IPS-15b (cell line): ENCODE measurements around the gene KRT80.

Source experiments
- H3K27me3 ChIP-seq: one replicate; pipeline ENCODE4 v1.6.1; 2013; ENCODE audit warnings: low read length; ENCODE audit not compliant: control insufficient read depth, insufficient read depth
- H3K36me3 ChIP-seq: one replicate; pipeline ENCODE4 v1.6.1; 2013; ENCODE audit warnings: low read length; ENCODE audit not compliant: control insufficient read depth, insufficient read depth
- H3K4me1 ChIP-seq: one replicate; pipeline ENCODE4 v1.6.1; 2013; ENCODE audit warnings: mild to moderate bottlenecking, low read length; ENCODE audit not compliant: control insufficient read depth, insufficient read depth
- H3K4me3 ChIP-seq: one replicate; pipeline ENCODE4 v1.5.1; 2013; ENCODE audit warnings: low read depth, low read length
- H3K9ac ChIP-seq: one replicate; pipeline ENCODE4 v1.6.1; 2013; ENCODE audit warnings: low read depth, mild to moderate bottlenecking, low read length
- H3K9me3 ChIP-seq: one replicate; pipeline ENCODE4 v1.6.1; 2013; ENCODE audit warnings: mild to moderate bottlenecking, low read length; ENCODE audit not compliant: control insufficient read depth, insufficient read depth

The KRT80 gene

DNA sequence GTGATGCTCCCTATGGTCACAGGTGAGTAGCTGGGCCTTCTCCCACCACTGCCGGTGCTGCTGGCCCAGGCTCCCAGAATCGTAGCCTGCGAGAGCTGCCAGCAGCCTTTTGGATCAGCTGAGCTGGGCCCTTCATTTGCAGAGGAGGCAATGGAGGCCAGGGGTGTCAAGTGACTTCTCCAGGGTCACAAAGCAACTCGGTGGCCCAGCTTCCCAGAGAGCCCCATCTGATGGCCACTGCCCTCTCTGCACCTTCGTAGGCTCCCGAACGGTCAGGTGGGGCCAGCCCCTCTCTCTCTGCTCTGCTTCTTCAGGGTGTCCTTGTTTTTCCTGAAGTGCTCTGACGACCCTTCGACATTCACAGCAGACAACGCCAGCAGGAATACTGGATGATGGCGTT is 4.6 kb downstream of the KRT80 start:
- H3K4me1 ChIP-seq: peaks cover 2% of the 10 kb centered on the region
- no peaks in the 10 kb centered on the region for H3K27me3 ChIP-seq
- peak overlapping the region; percentile 37 for H3K9ac ChIP-seq
- H3K4me3 ChIP-seq: no peak overlapping the region
- H3K36me3 ChIP-seq: no peaks in the 10 kb centered on the region
- no peaks in the 10 kb centered on the region for H3K9me3 ChIP-seq

DNA sequence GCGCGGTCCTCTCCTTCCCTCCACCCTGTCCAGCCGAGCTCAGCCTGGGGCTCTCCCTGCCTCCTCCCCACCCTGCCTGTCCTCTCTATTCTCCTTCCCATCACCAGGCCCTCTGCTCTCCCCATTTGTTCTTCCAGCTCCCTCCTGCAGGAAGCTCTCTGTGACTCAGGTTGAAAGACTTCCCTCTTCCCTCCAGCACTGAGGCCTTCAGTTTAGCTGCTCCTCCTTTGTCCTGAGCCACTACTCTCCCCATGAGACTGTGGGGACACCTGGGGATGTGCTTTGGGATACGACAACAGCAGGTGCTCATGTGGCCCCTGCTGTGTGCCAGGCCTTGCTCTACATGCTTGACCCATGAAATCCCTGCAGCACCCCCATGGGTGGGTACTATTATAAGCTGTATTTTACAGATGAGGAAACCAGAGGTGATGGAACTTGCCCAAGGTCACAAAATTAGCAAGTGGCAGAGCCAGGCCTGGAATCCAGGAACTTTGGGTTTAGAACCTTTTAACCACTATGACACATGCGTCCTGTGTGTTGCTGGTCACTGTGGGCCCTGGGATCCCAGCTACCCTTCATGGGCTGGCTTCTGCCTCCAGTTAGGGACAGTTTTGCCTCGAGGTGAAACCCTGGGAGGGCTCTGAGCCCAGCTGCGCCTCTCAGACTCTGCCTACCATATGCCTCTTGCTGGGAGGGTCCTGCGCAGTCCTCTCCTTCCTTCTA is 5.5 kb downstream of the KRT80 start:
- H3K9ac ChIP-seq: no peak overlapping the region
- H3K9me3 ChIP-seq: no peaks in the 10 kb centered on the region
- H3K36me3 ChIP-seq: no peaks in the 10 kb centered on the region
- peaks cover 6% of the 10 kb centered on the region for H3K4me1 ChIP-seq
- H3K4me3 ChIP-seq: no peak overlapping the region
- no peaks in the 10 kb centered on the region for H3K27me3 ChIP-seq

DNA sequence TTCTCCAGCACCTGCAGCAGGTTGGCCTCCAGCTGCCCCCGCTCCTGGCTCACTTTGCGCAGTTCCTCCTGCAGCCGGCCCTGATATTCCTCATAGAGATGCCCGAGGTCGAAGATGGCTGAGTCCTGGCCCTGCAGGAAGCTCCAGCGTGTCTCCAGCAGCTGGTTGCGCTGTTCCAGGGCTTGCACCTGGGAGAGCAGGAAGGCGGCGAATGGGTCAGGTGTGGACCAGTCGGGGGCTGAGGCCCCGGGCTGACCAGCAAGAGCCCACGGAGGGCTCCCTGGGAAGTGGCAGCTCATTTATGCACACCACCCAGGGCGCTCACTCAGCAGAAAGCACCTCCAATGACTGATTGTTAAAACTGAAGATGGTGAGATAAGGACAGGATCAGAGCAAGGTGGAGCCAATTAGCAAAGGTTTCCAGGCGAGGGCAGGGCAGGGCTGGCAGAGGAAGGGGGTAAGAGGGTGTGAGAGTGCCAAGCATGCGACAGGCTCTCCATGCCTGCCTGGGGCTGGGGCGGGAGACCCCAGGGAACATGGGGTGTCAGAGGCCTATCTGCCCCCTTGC is 6.3 kb downstream of the KRT80 start:
- Histone ChIP-seq H3K36me3 (no peaks in the 10 kb centered on the region), H3K9me3 (no peaks in the 10 kb centered on the region), H3K4me1 (peaks cover 6% of the 10 kb centered on the region), H3K27me3 (no peaks in the 10 kb centered on the region), H3K9ac (peak overlapping the region; percentile 54), H3K4me3 (no peak overlapping the region)

DNA sequence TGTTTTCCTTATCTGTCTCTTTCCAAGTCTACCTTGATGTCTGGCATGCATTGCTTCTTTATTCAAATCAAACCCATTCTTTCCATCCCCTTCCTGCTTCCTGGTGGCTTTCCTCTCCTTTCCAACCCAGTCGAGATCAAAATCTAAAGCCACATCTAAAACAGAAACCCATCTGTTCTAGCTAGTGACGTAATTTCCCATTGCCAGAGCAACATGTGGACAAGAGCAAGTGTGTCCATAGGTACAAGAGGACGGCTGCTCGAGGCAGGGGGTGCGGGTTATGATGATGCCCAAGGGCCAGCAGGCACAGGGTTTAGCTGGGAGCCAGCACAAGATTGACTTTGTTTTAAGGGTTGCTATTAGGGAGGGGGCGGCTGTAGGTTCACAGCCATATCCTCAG is 7.0 kb downstream of the KRT80 start:
- Histone ChIP-seq H3K4me3 (no peak overlapping the region), H3K27me3 (no peaks in the 10 kb centered on the region), H3K9me3 (no peaks in the 10 kb centered on the region), H3K4me1 (peaks cover 6% of the 10 kb centered on the region), H3K36me3 (no peaks in the 10 kb centered on the region), H3K9ac (no peak overlapping the region)

DNA sequence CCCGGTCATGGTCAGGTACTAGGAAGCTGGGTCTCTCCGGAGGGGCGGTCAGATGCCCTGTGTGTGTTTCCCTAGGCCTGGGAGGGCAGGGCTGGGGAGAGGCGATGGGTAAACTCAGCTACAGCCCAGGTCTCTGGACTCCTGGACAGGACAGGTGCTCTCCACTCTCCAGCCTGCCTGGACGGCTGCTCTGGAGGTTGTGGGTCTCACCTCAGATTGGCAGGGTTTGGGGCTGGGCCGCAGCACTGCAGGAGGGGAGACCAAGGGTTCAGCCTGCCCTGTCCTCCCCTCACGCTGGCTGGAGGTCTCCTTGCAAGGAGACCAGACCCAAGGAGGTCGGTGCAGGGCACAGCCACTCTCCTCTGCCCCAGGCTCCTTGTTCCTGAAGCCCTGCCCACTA is 7.8 kb downstream of the KRT80 start:
- Histone ChIP-seq H3K4me1 (peaks cover 6% of the 10 kb centered on the region), H3K9ac (no peak overlapping the region), H3K27me3 (no peaks in the 10 kb centered on the region)

DNA sequence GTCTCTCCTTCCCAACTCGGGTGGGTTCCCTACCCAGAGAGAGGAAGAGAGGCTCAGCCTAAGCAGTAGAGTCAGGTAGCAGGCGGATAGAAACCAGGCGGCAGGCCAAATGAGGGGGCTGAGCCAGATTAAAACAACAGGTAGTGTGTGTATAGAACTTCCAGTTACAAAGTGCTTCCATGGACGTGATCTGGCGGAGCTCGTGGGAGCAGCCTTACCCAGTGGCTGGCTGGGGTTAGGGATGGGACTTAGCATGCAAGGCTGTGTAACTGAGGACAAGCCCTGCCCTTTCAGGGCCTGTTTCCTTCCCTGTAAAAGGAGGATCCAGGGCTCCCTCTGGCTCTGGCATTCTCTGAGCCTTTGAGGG is 8.3 kb downstream of the KRT80 start:
- H3K4me3 ChIP-seq: no peak overlapping the region
- H3K9ac ChIP-seq: peak overlapping the region; percentile 37
- H3K4me1 ChIP-seq: peaks cover 6% of the 10 kb centered on the region
- H3K9me3 ChIP-seq: no peaks in the 10 kb centered on the region
- no peaks in the 10 kb centered on the region for H3K27me3 ChIP-seq
- H3K36me3 ChIP-seq: no peaks in the 10 kb centered on the region

More for the DNA sequence above, 7.8 kb downstream of the KRT80 start:
- no peaks in the 10 kb centered on the region for H3K9me3 ChIP-seq
- no peaks in the 10 kb centered on the region for H3K36me3 ChIP-seq
- H3K4me3 ChIP-seq: no peak overlapping the region

DNA sequence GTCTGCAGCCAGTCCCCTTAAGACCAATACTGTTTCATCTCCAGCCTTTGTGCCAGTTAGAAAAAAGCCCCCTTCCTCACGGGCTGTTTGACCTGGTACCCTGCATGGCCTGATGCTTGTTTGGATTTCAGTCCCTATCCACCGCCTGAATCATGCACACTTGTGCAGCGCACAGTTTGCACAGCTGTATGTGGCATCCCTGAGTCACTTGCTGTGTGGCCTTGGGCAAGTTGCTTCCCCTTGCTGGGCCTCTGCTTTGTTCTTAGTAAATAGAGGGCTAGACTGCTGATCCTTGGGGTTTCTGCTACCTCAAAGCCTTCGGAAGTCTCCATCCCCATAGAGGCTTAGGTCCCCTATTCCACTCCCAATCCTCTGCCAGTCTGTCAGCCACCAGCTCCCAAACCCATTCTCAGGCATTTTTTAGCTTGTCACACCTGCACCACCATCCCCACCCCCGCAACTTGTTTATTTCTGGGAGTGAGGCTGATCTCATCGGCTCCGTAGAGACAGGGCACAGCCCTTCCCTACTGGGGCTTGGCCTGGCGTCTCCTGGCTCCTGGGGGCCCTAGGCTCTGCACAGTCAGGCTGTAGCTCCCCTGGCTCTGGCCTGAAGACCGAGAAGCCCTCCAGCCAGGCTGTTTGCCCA is 8.8 kb downstream of the KRT80 start:
- H3K4me3 ChIP-seq: no peak overlapping the region
- H3K27me3 ChIP-seq: no peaks in the 10 kb centered on the region
- H3K9me3 ChIP-seq: no peaks in the 10 kb centered on the region
- H3K4me1 ChIP-seq: peaks cover 6% of the 10 kb centered on the region
- peak overlapping the region; percentile 37 for H3K9ac ChIP-seq
- no peaks in the 10 kb centered on the region for H3K36me3 ChIP-seq

DNA sequence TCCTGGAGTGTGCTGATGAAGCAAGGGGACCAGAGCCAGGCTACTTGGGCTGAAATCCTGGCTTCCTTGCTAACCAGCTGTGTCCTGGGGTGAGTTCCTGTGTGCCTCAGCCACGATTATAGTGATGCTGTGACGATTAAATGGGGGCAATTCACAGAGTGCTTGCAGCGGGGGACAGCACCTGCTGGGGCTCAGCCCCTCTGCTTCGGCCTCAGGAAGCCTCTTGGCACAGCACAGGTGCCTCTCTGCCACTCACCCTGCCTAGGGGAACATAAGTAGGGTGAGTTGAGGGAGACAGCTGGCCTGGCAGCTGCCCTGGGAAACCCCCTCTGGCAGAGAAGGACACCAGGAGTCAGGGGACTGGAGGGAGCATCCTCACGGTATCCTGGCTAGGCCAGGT is 9.4 kb downstream of the KRT80 start:
- Histone ChIP-seq H3K4me1 (peaks cover 6% of the 10 kb centered on the region), H3K9ac (no peak overlapping the region), H3K9me3 (no peaks in the 10 kb centered on the region), H3K27me3 (no peaks in the 10 kb centered on the region), H3K4me3 (no peak overlapping the region), H3K36me3 (no peaks in the 10 kb centered on the region)

DNA sequence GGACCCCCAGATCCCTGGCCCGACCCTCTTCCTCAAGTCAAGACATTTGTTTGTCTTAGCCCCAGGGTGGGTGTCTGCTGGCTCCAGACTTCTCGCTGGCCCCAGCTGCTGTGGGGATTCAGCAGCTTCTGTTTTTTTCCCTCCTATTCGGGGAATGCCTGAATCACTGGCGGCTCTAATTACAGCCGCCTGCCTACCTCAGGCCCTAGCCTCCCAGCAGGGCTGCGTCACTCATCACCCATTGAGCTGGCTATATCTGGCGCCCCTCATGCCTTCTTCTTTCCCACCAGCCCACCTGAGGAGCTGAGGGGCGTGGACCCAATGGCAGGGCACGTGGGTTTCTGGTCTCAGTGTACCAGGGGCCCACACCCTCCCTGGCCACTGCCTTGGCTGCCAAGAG is 10.1 kb downstream of the KRT80 start:
- Histone ChIP-seq H3K4me3 (no peak overlapping the region), H3K27me3 (no peaks in the 10 kb centered on the region), H3K9me3 (no peaks in the 10 kb centered on the region), H3K9ac (no peak overlapping the region), H3K36me3 (no peaks in the 10 kb centered on the region), H3K4me1 (peaks cover 6% of the 10 kb centered on the region)

DNA sequence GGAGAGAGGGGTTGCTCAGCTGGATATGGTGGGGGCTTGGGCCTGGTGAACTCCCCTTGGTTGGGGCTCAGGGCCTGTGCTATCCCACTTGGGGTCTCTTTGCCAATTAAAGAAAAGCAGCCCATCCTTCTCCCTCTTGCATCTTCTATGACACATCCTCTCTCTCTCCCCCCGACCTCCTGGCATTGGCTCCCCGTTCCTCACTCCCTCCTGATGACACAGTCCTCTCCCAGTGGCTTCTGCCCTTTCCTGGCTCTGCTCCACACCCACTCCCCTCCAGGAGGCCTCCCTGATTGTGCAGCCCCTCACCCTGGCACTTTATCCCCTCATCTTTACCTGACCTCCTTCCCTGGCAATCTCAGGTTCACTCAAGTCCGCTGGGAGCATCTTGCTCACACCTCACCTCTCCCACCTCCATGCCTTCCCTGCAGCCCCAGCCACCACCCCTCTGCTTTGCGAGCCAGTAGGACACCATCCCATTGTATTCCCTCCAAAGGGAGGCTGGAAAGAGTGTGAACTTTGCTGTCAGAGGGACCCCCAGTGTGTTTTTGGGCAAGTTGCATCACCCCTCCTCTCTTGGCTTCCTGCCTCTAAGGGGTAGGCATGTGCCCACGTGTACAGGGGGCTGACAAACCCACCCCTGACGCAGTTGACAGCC is 10.7 kb downstream of the KRT80 start:
- H3K4me1 ChIP-seq: peaks cover 6% of the 10 kb centered on the region

DNA sequence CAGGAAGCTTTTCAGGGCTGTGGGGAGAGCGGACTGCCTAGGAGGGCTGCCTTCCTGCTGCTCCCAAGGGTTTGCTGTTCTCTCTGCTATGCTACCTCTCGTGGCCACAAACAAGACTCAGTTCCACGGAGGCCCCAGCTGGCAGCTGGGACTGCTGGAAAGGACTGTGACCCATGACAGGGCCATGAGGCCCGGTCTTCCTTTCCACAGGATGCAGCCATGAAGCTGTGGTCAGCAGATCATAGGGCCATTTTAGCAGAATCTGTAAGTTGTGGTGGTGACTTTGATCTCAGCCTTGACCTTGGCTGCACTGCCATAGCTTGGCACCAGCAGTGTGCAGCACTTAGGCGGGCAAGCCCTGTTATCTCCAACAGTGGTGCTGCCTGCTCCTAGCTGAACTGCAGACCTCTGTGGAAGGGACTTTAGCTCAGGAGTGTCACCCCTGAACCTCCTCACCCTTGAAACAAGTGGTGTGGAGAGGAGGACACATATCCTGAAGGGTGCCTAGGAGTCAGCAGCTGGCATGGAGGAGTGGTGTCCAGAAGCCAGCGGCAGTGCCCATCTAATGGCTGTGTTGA is 12.3 kb downstream of the KRT80 start:
- Histone ChIP-seq H3K4me1 (peaks cover 6% of the 10 kb centered on the region), H3K4me3 (no peak overlapping the region), H3K9ac (no peak overlapping the region), H3K9me3 (no peaks in the 10 kb centered on the region), H3K27me3 (no peaks in the 10 kb centered on the region), H3K36me3 (no peaks in the 10 kb centered on the region)

More for the DNA sequence above, 10.7 kb downstream of the KRT80 start:
- no peak overlapping the region for H3K9ac ChIP-seq
- H3K4me3 ChIP-seq: no peak overlapping the region
- H3K9me3 ChIP-seq: no peaks in the 10 kb centered on the region
- no peaks in the 10 kb centered on the region for H3K27me3 ChIP-seq
- H3K36me3 ChIP-seq: no peaks in the 10 kb centered on the region
